D341Med (cell line): ENCODE results near the gene WWC1.

ENCODE experiments used
- DNase-seq: peaks from one replicate; pipeline ENCODE4 v3.0.0; 2012; ENCODE audit warnings: low spot score

Gene WWC1

GRCh38 chr5:168489059-168489458 is 197.6 kb downstream of the WWC1 start:
- DNase-seq = no peak

GRCh38 chr5:168494057-168494555 is 202.7 kb downstream of the WWC1 start:
- DNase-seq = no peak

GRCh38 chr5:168502563-168503237 is 211.3 kb downstream of the WWC1 start:
- no peak for DNase-seq

GRCh38 chr5:168513861-168514428 is 222.5 kb downstream of the WWC1 start:
- no peak for DNase-seq
